GM10847 (cell line): ENCODE measurements around the gene KRTAP5-8.
"Not testable (repeated sequence)": the region's sequence is repeated elsewhere in the genome, so short reads cannot be mapped to it uniquely, and the experiment has no call there.

Experiments
- POLR2A ChIP-seq: IDR thresholded peaks from 2 replicates; pipeline ENCODE4 v1.6.1; 2011; ENCODE audit not compliant: insufficient read length; ENCODE audit errors: extremely low read depth

Gene KRTAP5-8

GRCh38 chr11:71501071-71501985 is 36.5 kb upstream of the KRTAP5-8 start:
- TF ChIP-seq POLR2A = no peak

- no peak for TF ChIP-seq POLR2A
Measured at GRCh38 chr11:71502026-71502425, 35.8 kb upstream of the KRTAP5-8 start.

DNA sequence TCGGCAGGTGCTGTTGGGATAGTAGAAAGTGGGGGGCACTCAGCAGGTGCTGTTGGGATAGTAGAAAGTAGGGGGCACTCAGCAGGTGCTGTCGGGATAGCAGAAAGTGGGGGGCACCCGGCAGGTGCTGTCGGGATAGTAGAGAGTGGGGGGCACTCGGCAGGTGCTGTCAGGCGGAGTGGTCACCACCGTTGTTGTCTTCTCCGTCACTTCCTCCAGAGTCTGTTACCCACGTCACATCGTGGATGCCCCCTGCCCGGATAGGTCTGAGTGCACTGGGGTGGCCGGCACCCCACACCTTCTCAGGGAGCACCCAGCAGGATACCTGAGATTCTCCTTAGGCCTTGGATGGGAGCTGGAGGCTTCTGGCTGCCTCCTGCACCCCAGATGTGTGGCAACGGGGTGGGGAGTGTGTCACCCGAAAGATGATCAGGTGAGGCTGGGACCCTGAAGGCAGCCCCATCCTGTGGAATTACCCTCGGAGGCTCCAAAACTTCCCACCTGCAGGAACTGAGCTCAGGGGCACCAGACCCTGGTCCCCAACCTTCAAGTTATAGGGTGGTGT is 34.9 kb upstream of the KRTAP5-8 start:
- TF ChIP-seq POLR2A = no peak

DNA sequence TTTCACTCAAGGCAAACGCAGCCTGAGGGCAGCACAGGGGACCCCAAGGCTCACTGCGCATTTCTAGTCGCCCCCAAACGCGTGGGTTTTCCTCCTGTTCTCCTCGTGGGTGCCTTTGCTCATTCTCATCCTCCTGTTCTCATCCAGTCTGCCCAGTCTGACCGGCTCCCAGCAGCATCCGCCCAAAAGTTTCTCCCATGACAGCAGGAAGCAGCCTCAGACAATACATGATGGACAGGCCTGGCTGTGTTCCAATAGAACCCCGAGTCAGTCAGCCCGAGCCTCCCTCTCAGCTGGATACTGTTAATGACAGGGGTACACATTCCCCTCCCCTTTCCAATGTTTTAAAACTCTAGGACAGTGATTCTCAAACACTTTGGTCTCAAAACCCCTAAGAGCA is 33.3 kb upstream of the KRTAP5-8 start:
- no peak for TF ChIP-seq POLR2A

GRCh38 chr11:71505001-71505400 is 32.8 kb upstream of the KRTAP5-8 start:
- no peak for TF ChIP-seq POLR2A

- no peak for TF ChIP-seq POLR2A
Measured at GRCh38 chr11:71505781-71506180, 32.0 kb upstream of the KRTAP5-8 start.

DNA sequence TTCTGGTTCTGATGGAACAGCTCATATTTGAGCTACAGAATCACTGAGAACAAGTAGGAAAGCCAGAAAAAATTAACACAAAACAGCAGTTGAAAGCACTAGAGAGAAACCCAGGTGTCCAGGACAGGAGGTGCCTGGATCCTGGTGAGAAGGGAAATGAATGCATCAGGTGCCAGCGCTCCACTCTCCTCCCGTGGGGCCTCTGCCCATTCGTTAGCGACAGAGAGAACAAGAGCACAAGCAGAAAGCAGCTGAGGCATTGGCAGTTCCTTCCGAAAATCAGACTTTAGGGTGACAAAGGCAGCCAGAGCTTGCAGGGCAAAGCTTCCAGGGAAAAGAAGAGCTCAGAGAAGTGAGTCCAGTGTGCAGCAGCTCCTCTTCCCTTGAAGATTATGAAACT is 30.7 kb upstream of the KRTAP5-8 start:
- no peak for TF ChIP-seq POLR2A

GRCh38 chr11:71518506-71519471 is 19.0 kb upstream of the KRTAP5-8 start:
- no peak for TF ChIP-seq POLR2A

- no peak for TF ChIP-seq POLR2A
Measured at GRCh38 chr11:71519546-71519945, 18.3 kb upstream of the KRTAP5-8 start.

GRCh38 chr11:71525188-71525937 is 12.5 kb upstream of the KRTAP5-8 start:
- no peak for TF ChIP-seq POLR2A

DNA sequence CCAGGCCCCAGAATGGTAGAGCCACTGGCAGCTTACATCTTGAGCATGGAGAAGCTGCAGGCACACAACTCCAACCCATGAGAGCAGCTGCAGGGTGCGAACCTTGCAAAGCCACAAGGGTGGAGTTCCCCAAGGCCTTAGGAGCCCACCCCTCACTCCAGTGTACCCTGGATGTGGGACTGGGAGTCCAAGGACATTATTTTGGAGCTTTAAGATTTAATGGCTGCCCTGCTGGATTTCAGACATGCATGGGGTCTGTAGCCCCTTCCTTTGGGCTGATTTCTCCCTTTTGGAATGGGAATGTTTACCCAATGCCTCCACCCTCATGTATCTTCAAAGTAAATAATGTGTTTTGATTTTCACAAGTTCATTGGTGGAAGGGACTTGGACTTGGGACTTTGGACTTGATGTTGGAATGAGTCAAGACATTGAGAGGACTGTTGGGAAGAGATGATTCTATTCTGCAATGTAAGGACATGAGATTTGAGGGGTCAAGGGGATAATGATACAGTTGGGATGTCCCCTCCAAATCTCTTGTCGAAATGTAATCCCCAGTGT is 11.8 kb upstream of the KRTAP5-8 start:
- TF ChIP-seq POLR2A = no peak

DNA sequence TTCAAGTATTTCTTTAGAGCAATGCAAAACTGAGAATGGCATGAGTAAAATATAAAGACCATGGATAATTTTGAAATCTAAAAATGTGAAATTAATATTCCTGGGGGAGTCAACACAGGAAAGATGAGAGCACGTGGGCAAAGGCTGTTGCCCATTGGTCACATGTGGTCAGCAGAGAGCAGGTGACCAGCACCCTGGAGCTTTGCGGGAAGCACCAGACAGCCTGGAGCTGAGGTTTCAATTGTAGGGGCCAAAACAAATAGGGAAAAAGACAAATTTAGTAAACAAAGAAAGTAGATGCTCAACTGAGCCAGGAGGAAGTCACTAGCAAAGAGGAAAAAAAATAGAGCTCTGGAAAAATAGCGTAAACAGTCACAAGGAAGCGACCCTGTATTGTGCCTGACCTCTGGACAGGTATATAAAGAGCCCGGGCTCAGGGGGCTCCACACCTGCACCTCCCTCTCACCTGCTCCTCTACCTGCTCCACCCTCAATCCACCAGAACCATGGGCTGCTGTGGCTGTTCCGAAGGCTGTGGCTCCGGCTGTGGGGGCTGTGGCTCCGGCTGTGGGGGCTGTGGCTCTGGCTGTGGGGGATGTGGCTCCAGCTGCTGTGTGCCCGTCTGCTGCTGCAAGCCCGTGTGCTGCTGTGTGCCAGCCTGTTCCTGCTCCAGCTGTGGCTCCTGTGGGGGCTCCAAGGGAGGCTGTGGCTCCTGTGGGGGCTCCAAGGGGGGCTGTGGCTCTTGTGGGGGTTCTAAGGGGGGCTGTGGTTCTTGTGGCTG is 10.8 kb upstream of the KRTAP5-8 start, which contains the start of gene KRTAP5-7:
Gene KRTAP5-7 (plus strand): TSS at position 472 of the 780 bp plus-strand sequence. CDS start 34 bp downstream, at position 506.
- not testable (repeated sequence) for TF ChIP-seq POLR2A

DNA sequence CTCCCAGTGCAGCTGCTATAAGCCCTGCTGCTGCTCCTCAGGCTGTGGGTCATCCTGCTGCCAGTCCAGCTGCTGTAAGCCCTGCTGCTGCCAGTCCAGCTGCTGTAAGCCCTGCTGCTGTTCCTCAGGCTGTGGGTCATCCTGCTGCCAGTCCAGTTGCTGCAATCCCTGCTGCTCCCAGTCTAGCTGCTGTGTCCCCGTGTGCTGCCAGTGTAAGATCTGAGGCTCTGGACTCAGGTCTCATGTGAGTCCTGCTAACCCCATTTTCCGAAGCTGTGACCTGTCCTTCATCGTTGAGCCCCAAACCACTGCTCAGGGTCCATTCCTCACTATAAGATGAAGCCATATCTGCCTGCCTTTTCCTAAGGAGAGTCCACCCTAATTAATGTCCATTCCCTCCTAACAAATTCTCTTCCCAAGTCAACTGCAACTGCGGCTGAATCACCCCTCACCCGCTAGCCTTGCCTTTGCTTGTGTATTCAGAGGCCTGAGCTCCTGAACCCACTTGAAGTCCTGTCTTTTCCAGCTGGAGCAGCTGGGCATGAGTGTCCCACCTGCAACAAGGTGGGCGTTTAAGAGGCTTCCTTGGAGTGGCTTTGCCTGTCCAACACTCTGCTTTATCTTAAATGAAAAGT is 10.1 kb upstream of the KRTAP5-8 start:
- TF ChIP-seq POLR2A = no peak

- no peak for TF ChIP-seq POLR2A
Measured at GRCh38 chr11:71530602-71531001, 7.2 kb upstream of the KRTAP5-8 start.
